ENCODE data around the gene HOMEZ.
"Not testable (repeated sequence)": the region's sequence is repeated elsewhere in the genome, so short reads cannot be mapped to it uniquely, and the experiment has no call there.

The HOMEZ gene, protein sequence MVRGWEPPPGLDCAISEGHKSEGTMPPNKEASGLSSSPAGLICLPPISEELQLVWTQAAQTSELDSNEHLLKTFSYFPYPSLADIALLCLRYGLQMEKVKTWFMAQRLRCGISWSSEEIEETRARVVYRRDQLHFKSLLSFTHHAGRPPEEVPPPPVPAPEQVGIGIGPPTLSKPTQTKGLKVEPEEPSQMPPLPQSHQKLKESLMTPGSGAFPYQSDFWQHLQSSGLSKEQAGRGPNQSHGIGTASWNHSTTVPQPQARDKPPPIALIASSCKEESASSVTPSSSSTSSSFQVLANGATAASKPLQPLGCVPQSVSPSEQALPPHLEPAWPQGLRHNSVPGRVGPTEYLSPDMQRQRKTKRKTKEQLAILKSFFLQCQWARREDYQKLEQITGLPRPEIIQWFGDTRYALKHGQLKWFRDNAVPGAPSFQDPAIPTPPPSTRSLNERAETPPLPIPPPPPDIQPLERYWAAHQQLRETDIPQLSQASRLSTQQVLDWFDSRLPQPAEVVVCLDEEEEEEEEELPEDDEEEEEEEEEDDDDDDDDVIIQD

GRCh38 chr14:23286020-23286901 is at the start of gene HOMEZ:
TSS of gene HOMEZ (minus strand) at chr14:23286132. CDS start at chr14:23285952, 180 bp downstream.
- peak; percentile 96 for DNase-seq (ENCODE audit: low spot score)

- no peak for DNase-seq (ENCODE audit: low spot score)
These were observed 49.7 kb upstream of the HOMEZ start for GRCh38 chr14:23335623-23336022.

GRCh38 chr14:23327947-23328744 is 42.2 kb upstream of the HOMEZ start:
- peak; percentile 70 for DNase-seq (ENCODE audit: low spot score)

DNA sequence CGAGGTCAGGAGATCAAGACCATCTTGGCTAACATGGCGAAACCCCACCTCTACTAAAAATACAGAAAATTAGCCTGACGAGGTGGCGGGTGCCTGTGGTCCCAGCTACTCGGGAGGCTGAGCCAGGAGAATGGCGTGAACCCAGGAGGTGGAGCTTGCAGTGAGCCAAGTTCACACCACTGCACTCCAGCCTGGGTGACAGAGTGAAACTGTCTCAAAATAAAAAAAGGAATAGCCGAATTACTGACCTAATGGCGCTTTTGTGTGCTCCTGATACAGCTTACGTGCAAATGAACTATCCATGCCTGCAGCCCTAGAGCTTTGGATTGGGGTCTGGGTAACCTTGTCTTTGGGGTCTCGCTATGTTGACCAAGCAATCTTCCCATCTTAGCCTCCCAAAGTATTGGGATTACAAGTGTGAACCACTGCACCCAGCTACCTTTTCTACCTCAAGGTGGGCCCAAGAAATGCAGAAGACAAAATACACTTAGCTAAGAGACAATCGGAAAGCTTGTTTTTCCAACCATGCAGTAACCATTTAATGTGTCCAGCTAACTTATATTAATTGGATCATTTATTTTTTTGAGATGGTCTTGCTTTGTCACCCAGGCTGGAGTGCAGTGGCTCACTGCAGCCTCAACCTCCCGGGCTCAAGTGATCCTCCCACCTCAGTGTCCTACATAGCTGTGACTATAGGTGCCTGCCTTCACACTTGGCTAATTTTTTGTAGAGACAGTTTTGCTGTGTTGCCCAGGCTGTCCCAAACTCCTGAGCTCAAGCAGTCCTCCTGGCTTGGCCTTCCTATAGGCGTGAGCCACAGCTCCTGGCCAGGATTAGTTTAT is 40.8 kb upstream of the HOMEZ start:
- no peak for DNase-seq (ENCODE audit: low spot score)

GRCh38 chr14:23325746-23326145 is 39.8 kb upstream of the HOMEZ start:
- DNase-seq (ENCODE audit: low spot score), result not testable (repeated sequence)

DNA sequence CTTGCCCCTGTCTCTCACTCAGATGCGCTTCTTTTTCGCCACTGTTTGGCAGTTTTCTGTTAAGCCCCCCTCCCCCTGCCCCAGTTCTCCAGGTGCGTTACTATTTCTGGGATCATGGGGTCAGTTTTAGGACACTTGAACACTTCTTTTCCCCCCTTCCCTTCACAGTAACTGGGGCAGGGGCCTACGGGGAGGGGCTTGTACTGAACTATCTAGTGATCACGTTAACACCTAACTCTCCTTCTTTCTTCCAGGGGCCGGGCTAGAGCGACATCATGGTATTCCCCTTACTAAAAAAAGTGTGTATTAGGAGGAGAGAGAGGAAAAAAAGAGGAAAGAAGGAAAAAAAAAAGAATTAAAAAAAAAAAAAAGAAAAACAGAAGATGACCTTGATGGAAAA is 39.1 kb upstream of the HOMEZ start:
- no peak for DNase-seq (ENCODE audit: low spot score)

- DNase-seq (ENCODE audit: low spot score), result no peak
These were observed 38.5 kb upstream of the HOMEZ start for GRCh38 chr14:23324455-23324846.

DNA sequence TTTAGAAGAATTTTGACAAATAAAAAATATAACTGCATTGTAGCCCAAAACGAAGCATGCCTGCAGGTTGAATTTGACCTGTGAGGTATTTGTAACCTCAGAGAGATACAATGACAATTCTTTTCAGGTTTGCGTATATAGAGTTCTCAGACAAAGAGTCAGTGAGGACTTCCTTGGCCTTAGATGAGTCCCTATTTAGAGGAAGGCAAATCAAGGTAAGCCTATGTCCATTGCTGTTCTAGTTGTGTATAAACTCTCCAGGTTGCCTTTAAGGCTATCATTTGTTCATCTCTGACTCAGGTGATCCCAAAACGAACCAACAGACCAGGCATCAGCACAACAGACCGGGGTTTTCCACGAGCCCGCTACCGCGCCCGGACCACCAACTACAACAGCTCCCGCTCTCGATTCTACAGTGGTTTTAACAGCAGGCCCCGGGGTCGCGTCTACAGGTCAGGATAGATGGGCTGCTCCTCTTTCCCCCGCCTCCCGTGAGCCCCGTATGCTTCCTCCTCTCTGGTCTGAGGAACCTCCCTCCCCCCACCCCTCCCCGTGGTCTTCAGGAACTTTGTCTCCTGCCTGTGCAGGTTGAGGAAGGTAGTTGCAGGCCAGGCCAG is 38.0 kb upstream of the HOMEZ start:
- no peak for DNase-seq (ENCODE audit: low spot score)

DNA sequence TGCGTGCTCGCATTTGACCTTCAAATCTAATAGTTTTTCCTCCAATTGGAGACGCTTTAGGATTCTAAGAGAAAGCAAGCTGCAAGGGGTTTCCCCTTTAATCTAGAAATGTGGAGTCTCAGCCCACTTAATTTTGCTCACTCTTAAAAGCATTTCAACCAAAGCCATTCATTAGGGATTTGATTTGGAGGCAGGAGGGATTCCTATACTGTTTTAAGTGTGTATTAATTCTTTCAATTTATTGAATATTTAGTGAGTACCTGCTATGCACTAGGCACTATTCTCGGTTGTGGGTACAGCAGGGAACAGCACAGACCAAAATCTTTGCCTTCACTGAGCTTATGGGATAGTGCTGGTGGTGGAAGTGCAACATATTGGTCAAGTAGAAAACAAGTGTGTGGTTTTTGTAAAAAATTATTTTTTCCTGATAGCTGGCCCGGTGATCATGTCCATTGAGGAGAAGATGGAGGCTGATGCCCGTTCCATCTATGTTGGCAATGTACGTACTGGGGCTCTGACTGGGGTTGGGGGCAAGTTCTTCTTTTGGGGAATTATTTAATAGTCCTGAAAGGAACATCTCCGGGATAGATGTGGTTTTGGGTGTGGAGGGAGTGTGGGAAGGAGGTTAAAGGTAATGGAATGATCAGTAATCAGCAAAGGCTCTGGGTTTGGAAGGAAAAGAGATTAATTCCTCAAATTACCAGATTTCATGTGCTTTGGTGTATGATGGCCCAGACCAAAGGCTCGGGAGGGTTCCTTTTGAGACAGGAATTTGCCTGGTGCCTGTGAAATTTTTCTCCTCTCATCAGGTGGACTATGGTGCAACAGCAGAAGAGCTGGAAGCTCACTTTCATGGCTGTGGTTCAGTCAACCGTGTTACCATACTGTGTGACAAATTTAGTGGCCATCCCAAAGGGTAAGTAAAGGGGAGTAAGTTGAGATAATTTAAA is 36.9 kb upstream of the HOMEZ start:
- no peak for DNase-seq (ENCODE audit: low spot score)

DNA sequence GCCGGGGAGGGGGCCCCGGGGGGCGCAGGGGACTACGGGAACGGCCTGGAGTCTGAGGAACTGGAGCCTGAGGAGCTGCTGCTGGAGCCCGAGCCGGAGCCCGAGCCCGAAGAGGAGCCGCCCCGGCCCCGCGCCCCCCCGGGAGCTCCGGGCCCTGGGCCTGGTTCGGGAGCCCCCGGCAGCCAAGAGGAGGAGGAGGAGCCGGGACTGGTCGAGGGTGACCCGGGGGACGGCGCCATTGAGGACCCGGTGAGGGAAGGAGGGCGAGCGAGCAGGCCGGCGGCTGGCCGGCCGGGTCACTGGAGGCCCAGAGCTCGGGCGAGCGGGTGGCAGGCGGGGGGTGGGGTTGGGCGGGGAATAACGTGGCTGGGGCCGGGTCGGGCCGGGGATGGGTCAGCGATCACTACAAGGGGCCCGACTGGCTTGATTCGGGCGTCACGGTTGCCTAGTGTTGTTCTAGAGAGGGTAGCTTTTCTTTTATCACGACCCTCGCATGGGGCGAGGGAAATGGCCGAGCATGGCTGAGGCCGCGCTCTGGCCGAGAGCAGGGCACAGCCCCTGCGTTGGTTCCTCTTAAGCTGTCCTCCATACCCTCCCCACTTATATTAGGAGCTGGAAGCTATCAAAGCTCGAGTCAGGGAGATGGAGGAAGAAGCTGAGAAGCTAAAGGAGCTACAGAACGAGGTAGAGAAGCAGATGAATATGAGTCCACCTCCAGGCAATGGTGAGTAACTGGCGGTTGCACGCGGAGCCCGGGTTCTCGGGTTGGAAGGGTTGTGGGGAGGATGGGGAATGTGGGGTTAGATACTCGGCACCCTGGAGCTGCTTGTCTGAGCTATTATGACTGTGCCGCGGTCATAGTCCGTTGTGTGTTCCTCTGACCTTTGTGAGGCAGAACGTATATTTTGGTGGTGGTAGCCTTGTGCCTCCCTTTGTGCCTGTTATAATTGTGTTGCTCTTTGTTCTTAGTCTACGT is 35.9 kb upstream of the HOMEZ start:
- DNase-seq (ENCODE audit: low spot score), result peak; percentile 27

GRCh38 chr14:23320584-23321571 is 34.9 kb upstream of the HOMEZ start, which contains the start of gene PABPN1:
TSS of gene PABPN1 (plus strand) at chr14:23321457. CDS start at chr14:23321470, 13 bp downstream.
- peak; percentile 99 for DNase-seq (ENCODE audit: low spot score)

GRCh38 chr14:23319746-23320583 is 34.0 kb upstream of the HOMEZ start:
- DNase-seq (ENCODE audit: low spot score), result no peak

DNA sequence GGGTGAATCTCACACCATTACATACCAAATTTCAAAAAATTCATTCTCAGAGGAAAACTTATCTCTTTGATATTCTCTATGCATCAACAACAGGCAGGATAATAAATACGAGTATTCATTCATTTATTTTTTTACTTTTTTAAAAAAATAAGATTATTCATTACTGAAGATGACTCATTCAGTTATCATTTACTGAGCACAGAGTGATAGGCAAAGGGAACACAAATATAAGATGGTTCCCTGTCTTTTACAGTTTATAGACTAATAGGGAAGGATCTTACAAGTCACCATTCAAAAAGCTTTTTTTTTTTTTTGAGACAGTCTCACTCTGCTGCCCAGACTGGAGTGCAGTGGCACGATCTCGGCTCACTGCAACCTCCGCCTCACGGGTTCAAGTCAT is 30.4 kb upstream of the HOMEZ start:
- DNase-seq (ENCODE audit: low spot score), result no peak

DNA sequence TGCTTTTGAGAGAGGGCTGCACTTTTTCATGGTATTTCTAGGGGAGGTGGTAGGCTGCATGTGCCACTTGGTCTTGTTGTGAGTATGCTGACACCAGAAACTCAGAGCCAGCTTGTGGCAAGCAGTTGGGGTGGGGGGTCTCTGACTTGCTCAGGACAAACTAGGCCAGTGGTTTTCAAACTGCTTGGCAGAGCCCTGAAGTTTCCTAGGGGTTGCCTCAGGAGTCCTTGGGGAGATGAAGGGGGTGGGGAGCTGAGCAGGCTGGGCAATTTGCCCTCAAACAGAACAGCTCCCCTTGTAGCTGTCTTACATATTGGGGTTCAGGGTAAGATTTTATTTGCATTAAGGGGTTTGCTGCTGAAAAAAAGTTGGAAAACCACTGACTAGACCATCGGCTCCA is 24.6 kb upstream of the HOMEZ start:
- no peak for DNase-seq (ENCODE audit: low spot score)

- no peak for DNase-seq (ENCODE audit: low spot score)
These were observed 23.0 kb upstream of the HOMEZ start for GRCh38 chr14:23308721-23309445.

Measured in CD4-positive, alpha-beta T cell treated with Interleukin-6 at 100 ng/mL for 8 hours (primary cell).